ENCODE measurements around the gene CHMP4A. TPM values are rescaled to one million over a fixed set of nuclear protein-coding genes. Genes with fewer than 3 reads are reported as not detected.

The CHMP4A gene
- total and polyA plus RNA-seq, 2 of the 13 experiments (the other 11 are each of a cell fraction or from before 2014, with no cell fraction given) = 83.6 to 113 TPM

DNA sequence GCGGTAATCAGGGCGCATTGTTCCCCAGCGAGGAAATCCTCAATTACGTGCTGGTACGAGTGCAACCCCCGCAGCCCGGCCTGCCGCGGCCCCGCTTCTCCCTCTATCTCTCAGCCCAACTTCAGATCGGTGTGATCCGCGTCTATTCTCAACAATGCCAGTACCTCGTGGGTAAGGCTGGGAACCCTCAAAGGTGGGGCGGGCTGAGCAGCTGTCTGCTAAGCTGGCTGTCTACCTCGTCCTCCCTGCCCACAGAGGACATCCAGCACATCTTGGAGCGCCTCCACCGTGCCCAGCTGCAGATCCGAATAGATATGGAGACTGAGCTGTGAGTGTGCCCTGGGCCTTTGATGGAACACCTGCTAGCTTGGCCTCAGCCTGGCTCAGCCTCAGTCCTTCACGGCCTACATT, 40.4 kb downstream of the CHMP4A start (continued):
- TF ChIP-seq, protein P1, sequence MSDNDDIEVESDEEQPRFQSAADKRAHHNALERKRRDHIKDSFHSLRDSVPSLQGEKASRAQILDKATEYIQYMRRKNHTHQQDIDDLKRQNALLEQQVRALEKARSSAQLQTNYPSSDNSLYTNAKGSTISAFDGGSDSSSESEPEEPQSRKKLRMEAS (IDR thresholded peaks at IDR 0.05) = no peak
- TF ChIP-seq EHMT2 (IDR thresholded peaks at IDR 0.05; ENCODE audit: borderline replicate concordance, low read depth, low read length) = no peak
- TF ChIP-seq, protein P2, sequence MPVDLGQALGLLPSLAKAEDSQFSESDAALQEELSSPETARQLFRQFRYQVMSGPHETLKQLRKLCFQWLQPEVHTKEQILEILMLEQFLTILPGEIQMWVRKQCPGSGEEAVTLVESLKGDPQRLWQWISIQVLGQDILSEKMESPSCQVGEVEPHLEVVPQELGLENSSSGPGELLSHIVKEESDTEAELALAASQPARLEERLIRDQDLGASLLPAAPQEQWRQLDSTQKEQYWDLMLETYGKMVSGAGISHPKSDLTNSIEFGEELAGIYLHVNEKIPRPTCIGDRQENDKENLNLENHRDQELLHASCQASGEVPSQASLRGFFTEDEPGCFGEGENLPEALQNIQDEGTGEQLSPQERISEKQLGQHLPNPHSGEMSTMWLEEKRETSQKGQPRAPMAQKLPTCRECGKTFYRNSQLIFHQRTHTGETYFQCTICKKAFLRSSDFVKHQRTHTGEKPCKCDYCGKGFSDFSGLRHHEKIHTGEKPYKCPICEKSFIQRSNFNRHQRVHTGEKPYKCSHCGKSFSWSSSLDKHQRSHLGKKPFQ (CRISPR knock-in tag; IDR thresholded peaks at IDR 0.05; ENCODE audit: insufficient replicate concordance) = no peak
- TF ChIP-seq MAF1 (CRISPR knock-in tag; IDR thresholded peaks at IDR 0.05; ENCODE audit: borderline replicate concordance) = no peak

DNA sequence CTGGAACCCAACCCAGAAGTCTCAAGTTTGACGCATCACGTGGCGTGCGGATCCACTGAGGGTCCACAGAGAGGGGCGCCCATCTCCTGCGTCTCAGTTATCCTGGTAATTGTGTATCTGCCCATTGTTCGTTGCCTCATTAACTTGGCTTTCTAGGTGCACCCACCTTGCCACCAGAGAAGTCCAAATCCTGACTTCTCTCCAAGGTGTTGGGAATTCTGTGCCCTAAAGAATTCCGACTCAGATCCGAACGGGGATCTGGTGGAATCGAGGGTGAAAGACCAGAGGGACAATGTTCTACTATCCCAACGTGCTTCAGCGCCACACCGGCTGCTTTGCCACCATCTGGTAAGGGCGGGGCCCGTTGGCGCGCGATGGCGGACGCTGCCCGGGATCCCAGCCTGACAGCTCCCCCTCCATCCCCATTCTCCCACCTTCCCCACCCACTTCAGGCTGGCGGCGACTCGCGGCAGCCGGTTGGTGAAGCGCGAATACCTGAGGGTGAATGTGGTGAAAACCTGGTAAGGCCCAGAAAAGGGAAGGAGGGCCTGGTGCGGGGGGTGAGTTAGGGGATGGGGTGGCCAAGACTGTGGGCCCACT, 40.9 kb downstream of the CHMP4A start:
- H3K27me3 ChIP-seq (ENCODE audit: control insufficient read depth in 1 of 2, insufficient read depth in 2 of 2, low read length in 2 of 2) = no peaks in the 10 kb centered on the region
- in situ Hi-C loops (cut with HindIII; ENCODE audit: extremely low pct_ligation_motif_present, low pct_unique_long_range_greater_than_20kb) (no loop called here), intact Hi-C loops (cut with micrococcal nuclease; ENCODE audit: unreplicated experiment) (no loop called here)
- POLR2A ChIA-PET = interaction anchor here (1.0 to 3.3 kb wide), 4 partner anchors 9 to 26 kb away, joined by 3 to 13 read pairs (median 8); partner anchors contain the start of genes IRF9, PSME2 and RNF31
- H3K4me2 ChIP-seq (ENCODE audit: low read depth, low read length) = no peak overlapping the region
- H3K36me3 ChIP-seq (replicated peaks in 1 of 2; ENCODE audit: control insufficient read depth in 1 of 2, insufficient read depth in 2 of 2, low read length in 2 of 2) = peaks cover 0 to 9% of the 10 kb centered on the region in 2 experiments; a peak in 2 of 5 replicates
- CTCF ChIA-PET (ENCODE audit: low intra/inter-chr PET ratio, low total read pairs) = no interaction called here
- TF ChIP-seq ZNF768 (CRISPR knock-in tag; IDR thresholded peaks at IDR 0.05) (0 out of 2 replicates have a peak, but pooled peaks have one; percentile 22), NCOA2 (CRISPR knock-in tag; IDR thresholded peaks at IDR 0.05) (no peak), DNMT1 (CRISPR knock-in tag; IDR thresholded peaks at IDR 0.05) (0 out of 2 replicates have a peak, but pooled peaks have one; percentile 17), AGO2 (optimal IDR thresholded peaks at IDR 0.05; ENCODE audit: low read depth, low read length) (peak; percentile 38), REPIN1 (CRISPR knock-in tag; IDR thresholded peaks at IDR 0.05; ENCODE audit: borderline replicate concordance, low read depth) (no peak), HNRNPK (IDR thresholded peaks at IDR 0.05; ENCODE audit: low read depth, low read length, poor library complexity, severe bottlenecking) (peak; percentile 62)
- TF ChIP-seq, protein P3, sequence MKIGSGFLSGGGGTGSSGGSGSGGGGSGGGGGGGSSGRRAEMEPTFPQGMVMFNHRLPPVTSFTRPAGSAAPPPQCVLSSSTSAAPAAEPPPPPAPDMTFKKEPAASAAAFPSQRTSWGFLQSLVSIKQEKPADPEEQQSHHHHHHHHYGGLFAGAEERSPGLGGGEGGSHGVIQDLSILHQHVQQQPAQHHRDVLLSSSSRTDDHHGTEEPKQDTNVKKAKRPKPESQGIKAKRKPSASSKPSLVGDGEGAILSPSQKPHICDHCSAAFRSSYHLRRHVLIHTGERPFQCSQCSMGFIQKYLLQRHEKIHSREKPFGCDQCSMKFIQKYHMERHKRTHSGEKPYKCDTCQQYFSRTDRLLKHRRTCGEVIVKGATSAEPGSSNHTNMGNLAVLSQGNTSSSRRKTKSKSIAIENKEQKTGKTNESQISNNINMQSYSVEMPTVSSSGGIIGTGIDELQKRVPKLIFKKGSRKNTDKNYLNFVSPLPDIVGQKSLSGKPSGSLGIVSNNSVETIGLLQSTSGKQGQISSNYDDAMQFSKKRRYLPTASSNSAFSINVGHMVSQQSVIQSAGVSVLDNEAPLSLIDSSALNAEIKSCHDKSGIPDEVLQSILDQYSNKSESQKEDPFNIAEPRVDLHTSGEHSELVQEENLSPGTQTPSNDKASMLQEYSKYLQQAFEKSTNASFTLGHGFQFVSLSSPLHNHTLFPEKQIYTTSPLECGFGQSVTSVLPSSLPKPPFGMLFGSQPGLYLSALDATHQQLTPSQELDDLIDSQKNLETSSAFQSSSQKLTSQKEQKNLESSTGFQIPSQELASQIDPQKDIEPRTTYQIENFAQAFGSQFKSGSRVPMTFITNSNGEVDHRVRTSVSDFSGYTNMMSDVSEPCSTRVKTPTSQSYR (CRISPR knock-in tag; IDR thresholded peaks at IDR 0.05; ENCODE audit: borderline replicate concordance) = no peak
- TF ChIP-seq, protein P4, sequence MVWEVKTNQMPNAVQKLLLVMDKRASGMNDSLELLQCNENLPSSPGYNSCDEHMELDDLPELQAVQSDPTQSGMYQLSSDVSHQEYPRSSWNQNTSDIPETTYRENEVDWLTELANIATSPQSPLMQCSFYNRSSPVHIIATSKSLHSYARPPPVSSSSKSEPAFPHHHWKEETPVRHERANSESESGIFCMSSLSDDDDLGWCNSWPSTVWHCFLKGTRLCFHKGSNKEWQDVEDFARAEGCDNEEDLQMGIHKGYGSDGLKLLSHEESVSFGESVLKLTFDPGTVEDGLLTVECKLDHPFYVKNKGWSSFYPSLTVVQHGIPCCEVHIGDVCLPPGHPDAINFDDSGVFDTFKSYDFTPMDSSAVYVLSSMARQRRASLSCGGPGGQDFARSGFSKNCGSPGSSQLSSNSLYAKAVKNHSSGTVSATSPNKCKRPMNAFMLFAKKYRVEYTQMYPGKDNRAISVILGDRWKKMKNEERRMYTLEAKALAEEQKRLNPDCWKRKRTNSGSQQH (CRISPR knock-in tag; IDR thresholded peaks at IDR 0.05; ENCODE audit: low read depth) = no peak
- no peaks in the 10 kb centered on the region for H3K4me1 ChIP-seq (ENCODE audit: insufficient read depth, low read length)
- no peak overlapping the region for H2AFZ ChIP-seq (ENCODE audit: low read length)
- DNase-seq (ENCODE audit: low spot score) = no peak
- BruUV-seq (replicated peaks) = no TSS peak
- no peaks in the 10 kb centered on the region for H3K79me2 ChIP-seq (ENCODE audit: insufficient read depth, low read length)
- no peak overlapping the region for H3K27ac ChIP-seq (ENCODE audit: extremely low read length, insufficient read depth, low read length)
- no peak overlapping the region for H3K9ac ChIP-seq (ENCODE audit: insufficient read depth, low read depth, low read length)
- H3K4me3 ChIP-seq (replicated peaks in 1 of 3; ENCODE audit: insufficient read depth in 1 of 3, low read depth in 2 of 3, low read length in 3 of 3) = no peak overlapping the region
- no peaks in the 10 kb centered on the region for H4K20me1 ChIP-seq (ENCODE audit: insufficient read depth, low read length)
- no peak for FAIRE-seq
- no peak for ATAC-seq
- H3K9me3 ChIP-seq (ENCODE audit: low read length) = no peaks in the 10 kb centered on the region
- whole genome bisulfite sequencing (ENCODE audit: low lambda C conversion rate) = 94% methylated on average over 30 of the region's 30 CpGs

Measured in HepG2 (cell line).